Esophagus muscularis mucosa (tissue), 3 donors: ENCODE results near the gene CNOT4.

Experiments
- POLR2A ChIP-seq: fragments of 450-650 bp; IDR thresholded peaks from one replicate; pipeline ENCODE4 v1.6.1; 2017; ENCODE audit warnings: antibody characterized with exemption, moderate library complexity, mild to moderate bottlenecking, low read depth
- TF ChIP-seq, protein P1 (sequence below), 3 experiments: fragments of 200-600 bp in 2 of 3; fragments of 450-650 bp in 1 of 3; sonication (generic) in 2 of 3; IDR thresholded peaks; one replicate each; pipeline ENCODE4 v1.5.1; 2017 to 2019; ENCODE audit warnings: antibody characterized with exemption in 3 of 3, mild to moderate bottlenecking in 2 of 3, moderate library complexity in 1 of 3

GRCh38 chr7:135391514-135391913, 118.4 kb downstream of the CNOT4 start:
- TF ChIP-seq, protein P1, sequence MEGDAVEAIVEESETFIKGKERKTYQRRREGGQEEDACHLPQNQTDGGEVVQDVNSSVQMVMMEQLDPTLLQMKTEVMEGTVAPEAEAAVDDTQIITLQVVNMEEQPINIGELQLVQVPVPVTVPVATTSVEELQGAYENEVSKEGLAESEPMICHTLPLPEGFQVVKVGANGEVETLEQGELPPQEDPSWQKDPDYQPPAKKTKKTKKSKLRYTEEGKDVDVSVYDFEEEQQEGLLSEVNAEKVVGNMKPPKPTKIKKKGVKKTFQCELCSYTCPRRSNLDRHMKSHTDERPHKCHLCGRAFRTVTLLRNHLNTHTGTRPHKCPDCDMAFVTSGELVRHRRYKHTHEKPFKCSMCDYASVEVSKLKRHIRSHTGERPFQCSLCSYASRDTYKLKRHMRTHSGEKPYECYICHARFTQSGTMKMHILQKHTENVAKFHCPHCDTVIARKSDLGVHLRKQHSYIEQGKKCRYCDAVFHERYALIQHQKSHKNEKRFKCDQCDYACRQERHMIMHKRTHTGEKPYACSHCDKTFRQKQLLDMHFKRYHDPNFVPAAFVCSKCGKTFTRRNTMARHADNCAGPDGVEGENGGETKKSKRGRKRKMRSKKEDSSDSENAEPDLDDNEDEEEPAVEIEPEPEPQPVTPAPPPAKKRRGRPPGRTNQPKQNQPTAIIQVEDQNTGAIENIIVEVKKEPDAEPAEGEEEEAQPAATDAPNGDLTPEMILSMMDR (IDR thresholded peaks at IDR 0.05) = no peak
- no peak for TF ChIP-seq POLR2A
